22Rv1 (cell line): Measurements from ENCODE around the gene SLC39A7.

Source experiments
- CTCF ChIP-seq: fragments of 450-650 bp; IDR thresholded peaks from 2 replicates; pipeline ENCODE4 v1.5.1; 2017; ENCODE audit warnings: mild to moderate bottlenecking
- ZFX ChIP-seq: fragments of 450-650 bp; IDR thresholded peaks from 2 replicates; pipeline ENCODE4 v1.6.1; 2017; ENCODE audit warnings: antibody characterized with exemption, borderline replicate concordance

DNA sequence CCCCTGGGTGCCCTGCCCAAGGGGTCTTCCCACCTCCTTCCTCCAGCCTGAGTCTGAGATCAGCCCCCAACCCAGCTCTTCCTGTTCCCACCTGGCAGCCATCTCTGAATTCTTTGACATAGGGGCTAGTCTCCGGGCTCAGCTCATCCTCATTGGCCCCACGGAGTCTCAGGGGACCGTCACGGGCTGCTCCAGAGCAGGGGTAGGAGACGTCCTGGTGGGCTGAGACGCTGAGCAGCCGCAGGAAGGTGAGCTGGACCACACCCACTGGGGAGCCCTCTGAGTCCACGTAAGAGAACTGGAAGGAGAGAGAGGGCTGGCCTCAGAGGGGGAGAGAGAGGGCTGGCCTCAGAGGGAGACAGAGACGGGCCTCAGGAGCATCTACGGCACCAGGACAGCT, 36.5 kb upstream of the SLC39A7 start:
- no peak for TF ChIP-seq CTCF
- no peak for TF ChIP-seq ZFX
